CD14-positive monocyte (primary cell): ENCODE measurements around the gene MPC1. TPM values are rescaled to one million over a fixed set of nuclear protein-coding genes. Genes with fewer than 3 reads are reported as not detected.

Source experiments
- DNase-seq, 3 donors: peaks; one replicate each; pipeline ENCODE4 v3.0.0-alpha.2; 2011 to 2022
- H2AFZ ChIP-seq: 2 replicates; pipeline ENCODE4 v1.6.0; 2012; ENCODE audit warnings: mild to moderate bottlenecking, low read depth, low read length, inconsistent platforms; ENCODE audit not compliant: insufficient read depth, poor library complexity, severe bottlenecking
- H3K27ac ChIP-seq, 2 donors: 1 replicate in 1 of 2; 2 replicates in 1 of 2; pipeline ENCODE4 v1.5.1; 2012 to 2013; ENCODE audit warnings: low read length in 2 of 2, control low read depth in 1 of 2, inconsistent platforms in 1 of 2, low read depth in 1 of 2, mild to moderate bottlenecking in 1 of 2
- H3K27me3 ChIP-seq, 2 donors: one replicate each; pipeline versions ENCODE4 v1.6.0 to v1.6.1; 2011 to 2013; ENCODE audit warnings: low read length in 2 of 2; ENCODE audit not compliant: control insufficient read depth in 2 of 2, insufficient read depth in 2 of 2
- H3K36me3 ChIP-seq, 2 donors: replicated peaks in 1 of 2; 1 replicate in 1 of 2; 2 replicates in 1 of 2; pipeline versions ENCODE4 v1.5.1 to v1.6.1; 2012 to 2013; ENCODE audit warnings: low read length in 2 of 2, control low read depth in 1 of 2, inconsistent platforms in 1 of 2, mild to moderate bottlenecking in 1 of 2; ENCODE audit not compliant: insufficient read depth in 2 of 2, control insufficient read depth in 1 of 2
- H3K4me1 ChIP-seq, 2 donors: 1 replicate in 1 of 2; 2 replicates in 1 of 2; pipeline versions ENCODE4 v1.5.1 to v1.6.1; 2012 to 2013; ENCODE audit warnings: low read length in 2 of 2, control low read depth in 1 of 2, inconsistent platforms in 1 of 2, mild to moderate bottlenecking in 1 of 2, moderate library complexity in 1 of 2; ENCODE audit not compliant: insufficient read depth in 2 of 2, control insufficient read depth in 1 of 2
- H3K4me2 ChIP-seq: replicated peaks from 2 replicates; pipeline ENCODE3; 2012; ENCODE audit warnings: low read length, moderate library complexity, mild to moderate bottlenecking; ENCODE audit not compliant: poor library complexity, severe bottlenecking; ENCODE audit errors: extremely low read depth
- H3K4me3 ChIP-seq, 3 experiments: fragments of 200-600 bp in 1 of 3; sonication (generic) in 1 of 3; replicated peaks in 1 of 3; 1 replicate in 2 of 3; 2 replicates in 1 of 3; pipeline ENCODE4 v1.5.1; 2011 to 2013; ENCODE audit warnings: low read length in 3 of 3, mild to moderate bottlenecking in 3 of 3, control low read depth in 2 of 3, low read depth in 2 of 3, inconsistent platforms in 1 of 3, moderate library complexity in 1 of 3
- H3K79me2 ChIP-seq: 2 replicates; pipeline ENCODE4 v1.6.0; 2012; ENCODE audit warnings: mild to moderate bottlenecking, control low read depth, inconsistent platforms, low read length, moderate library complexity; ENCODE audit not compliant: insufficient read depth
- H3K9ac ChIP-seq: 2 replicates; pipeline ENCODE4 v1.6.0; 2017; ENCODE audit warnings: low read length, mild to moderate bottlenecking; ENCODE audit not compliant: insufficient read depth, poor library complexity, severe bottlenecking
- H3K9me3 ChIP-seq, 2 donors: replicated peaks in 1 of 2; 1 replicate in 1 of 2; 2 replicates in 1 of 2; pipeline versions ENCODE4 v1.5.1 to v1.6.1; 2012 to 2013; ENCODE audit warnings: low read length in 2 of 2, control low read depth in 1 of 2; ENCODE audit not compliant: control insufficient read depth in 1 of 2, insufficient read depth in 1 of 2
- H4K20me1 ChIP-seq: 2 replicates; pipeline ENCODE4 v1.6.0; 2012; ENCODE audit warnings: mild to moderate bottlenecking, low read length, control low read depth, moderate library complexity; ENCODE audit not compliant: insufficient read depth
- H3K27ac Mint-ChIP-seq, 7 donors: one replicate each; pipeline ENCODE4 v1.8.0; 2020; ENCODE audit warnings: mild to moderate bottlenecking in 7 of 7, mixed read lengths in 7 of 7, moderate library complexity in 6 of 7, inconsistent platforms in 2 of 7
- H3K27me3 Mint-ChIP-seq, 3 donors: one replicate each; pipeline ENCODE4 v1.8.0; 2021 to 2022; ENCODE audit warnings: low read depth in 3 of 3, mild to moderate bottlenecking in 3 of 3, mixed read lengths in 3 of 3, moderate library complexity in 3 of 3, inconsistent platforms in 1 of 3
- H3K36me3 Mint-ChIP-seq, 2 donors: one replicate each; pipeline ENCODE4 v1.8.0; 2020; ENCODE audit warnings: mixed read lengths in 2 of 2, inconsistent platforms in 1 of 2, mild to moderate bottlenecking in 1 of 2
- H3K4me1 Mint-ChIP-seq: one replicate; pipeline ENCODE4 v1.8.0; 2020; ENCODE audit warnings: mild to moderate bottlenecking, mixed read lengths
- H3K4me3 Mint-ChIP-seq, 2 donors: one replicate each; pipeline ENCODE4 v1.8.0; 2020; ENCODE audit warnings: mild to moderate bottlenecking in 2 of 2, mixed read lengths in 2 of 2, moderate library complexity in 1 of 2
- H3K9me3 Mint-ChIP-seq, 7 donors: one replicate each; pipeline ENCODE4 v1.8.0; 2020 to 2022; ENCODE audit warnings: mixed read lengths in 7 of 7, mild to moderate bottlenecking in 6 of 7, moderate library complexity in 6 of 7, inconsistent platforms in 2 of 7
- WGBS: methylation state at CpG from one replicate; pipeline ENCODE4 v1.1.5; 2013; ENCODE audit warnings: missing lambda C conversion rate; ENCODE audit not compliant: insufficient coverage; 5-methylcytosine and 5-hydroxymethylcytosine counted together
- intact Hi-C, 2 donors: fragments of 100-400 bp; cut with micrococcal nuclease; formaldehyde crosslinking; loops; one replicate each; pipeline versions ENCODE4 v1.15.0 to v1.15.1; 2023
- polyA plus RNA-seq, 3 donors: library from polyadenylated mRNA; depleted of rRNA in 1 of 3; unstranded in 2 of 3; stranded (reverse) in 1 of 3; fragments of 300-500 nt in 2 of 3; fragments of >200 nt in 1 of 3; fragmentation: Illumina TruSeq in 2 of 3; gene quantifications; 1 replicate in 2 of 3; 2 replicates in 1 of 3; pipeline ENCODE4 v1.2.3, GENCODE V29; 2012 to 2021
- TF ChIP-seq, protein P1 (sequence below): fragments of 200-600 bp; IDR thresholded peaks from one replicate; pipeline ENCODE4 v1.8.0; 2022; ENCODE audit warnings: antibody characterized with exemption, mild to moderate bottlenecking

MPC1 gene
- polyA plus RNA-seq, 3 donors, result 52.4 to 122 (median 104) TPM

DNA sequence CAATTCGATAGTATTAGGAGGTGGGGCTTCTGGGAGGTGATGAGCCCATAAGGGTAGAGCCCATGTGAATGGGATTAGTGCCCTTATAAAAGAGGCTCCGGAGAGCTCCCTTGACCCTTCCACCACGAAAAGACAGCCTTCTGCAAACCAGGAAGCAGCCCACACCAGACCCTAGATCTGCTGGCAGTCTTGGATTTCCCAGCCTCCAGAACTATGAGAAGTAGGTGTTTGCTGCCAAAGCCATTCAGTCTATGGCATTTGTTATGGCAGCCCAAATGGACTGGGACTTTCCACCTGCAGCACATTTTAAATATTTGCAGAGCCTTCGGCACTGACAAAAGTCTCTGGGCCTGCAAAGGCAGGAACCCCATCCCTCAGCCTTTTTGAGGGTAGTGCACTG lies 28.6 kb downstream of the MPC1 start:
- H4K20me1 ChIP-seq, result no peaks in the 10 kb centered on the region
- Mint-ChIP-seq H3K4me3 (no peak overlapping the region), H3K27ac (no peak overlapping the region), H3K4me1 (peaks cover 9% of the 10 kb centered on the region), H3K9me3 (peaks cover 0 to 10% (median 2%) of the 10 kb centered on the region in 7 donors), H3K27me3 (no peaks in the 10 kb centered on the region), H3K36me3 (no peaks in the 10 kb centered on the region)
- H3K36me3 ChIP-seq, result no peaks in the 10 kb centered on the region
- no peaks in the 10 kb centered on the region for H3K27me3 ChIP-seq
- no peaks in the 10 kb centered on the region for H3K79me2 ChIP-seq
- TF ChIP-seq, protein P1, sequence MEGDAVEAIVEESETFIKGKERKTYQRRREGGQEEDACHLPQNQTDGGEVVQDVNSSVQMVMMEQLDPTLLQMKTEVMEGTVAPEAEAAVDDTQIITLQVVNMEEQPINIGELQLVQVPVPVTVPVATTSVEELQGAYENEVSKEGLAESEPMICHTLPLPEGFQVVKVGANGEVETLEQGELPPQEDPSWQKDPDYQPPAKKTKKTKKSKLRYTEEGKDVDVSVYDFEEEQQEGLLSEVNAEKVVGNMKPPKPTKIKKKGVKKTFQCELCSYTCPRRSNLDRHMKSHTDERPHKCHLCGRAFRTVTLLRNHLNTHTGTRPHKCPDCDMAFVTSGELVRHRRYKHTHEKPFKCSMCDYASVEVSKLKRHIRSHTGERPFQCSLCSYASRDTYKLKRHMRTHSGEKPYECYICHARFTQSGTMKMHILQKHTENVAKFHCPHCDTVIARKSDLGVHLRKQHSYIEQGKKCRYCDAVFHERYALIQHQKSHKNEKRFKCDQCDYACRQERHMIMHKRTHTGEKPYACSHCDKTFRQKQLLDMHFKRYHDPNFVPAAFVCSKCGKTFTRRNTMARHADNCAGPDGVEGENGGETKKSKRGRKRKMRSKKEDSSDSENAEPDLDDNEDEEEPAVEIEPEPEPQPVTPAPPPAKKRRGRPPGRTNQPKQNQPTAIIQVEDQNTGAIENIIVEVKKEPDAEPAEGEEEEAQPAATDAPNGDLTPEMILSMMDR, result no peak
- H3K4me3 ChIP-seq, result no peak overlapping the region
- H2AFZ ChIP-seq, result no peak overlapping the region
- no peak overlapping the region for H3K9ac ChIP-seq
- intact Hi-C loops, result no loop called here
- DNase-seq, result no peak
- H3K9me3 ChIP-seq, result no peaks in the 10 kb centered on the region
- no peak overlapping the region for H3K4me2 ChIP-seq
- H3K27ac ChIP-seq, result no peak overlapping the region
- peaks cover 0 to 5% of the 10 kb centered on the region in 2 donors for H3K4me1 ChIP-seq
- 93% methylated on average over 3 of the region's 4 CpGs for WGBS

DNA sequence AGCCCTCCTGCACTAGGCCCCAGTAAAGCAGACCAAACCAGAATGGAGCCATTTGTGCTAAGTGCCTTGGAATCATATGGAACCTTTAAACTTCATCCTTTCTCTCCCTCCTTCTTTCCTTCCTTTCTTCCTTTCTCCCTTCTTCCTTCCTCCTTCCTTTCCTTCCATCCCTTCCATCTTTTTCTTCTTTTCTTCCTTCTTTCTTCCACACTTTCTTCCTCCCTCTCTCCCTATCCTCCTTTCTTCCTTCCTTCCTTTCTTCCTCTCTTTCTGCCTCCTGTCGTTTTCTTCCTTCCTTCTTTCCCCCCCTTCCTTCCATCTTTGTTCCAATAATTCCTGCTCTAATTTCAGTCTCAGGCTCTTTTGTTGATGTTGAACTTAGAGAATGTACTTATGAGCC lies 29.2 kb downstream of the MPC1 start:
- peaks cover 0 to 10% (median 2%) of the 10 kb centered on the region in 7 donors for H3K9me3 Mint-ChIP-seq
- no CpG with 5 or more reads among the region's 1 CpG for WGBS
- peaks cover 9% of the 10 kb centered on the region for H3K4me1 Mint-ChIP-seq
- Histone ChIP-seq H3K9ac (no peak overlapping the region), H3K36me3 (no peaks in the 10 kb centered on the region), H3K4me2 (no peak overlapping the region), H4K20me1 (no peaks in the 10 kb centered on the region), H3K79me2 (no peaks in the 10 kb centered on the region), H3K27ac (no peak overlapping the region), H2AFZ (no peak overlapping the region), H3K9me3 (no peaks in the 10 kb centered on the region), H3K4me3 (no peak overlapping the region), H3K4me1 (peaks cover 0 to 5% of the 10 kb centered on the region in 2 donors), H3K27me3 (no peaks in the 10 kb centered on the region)
- H3K36me3 Mint-ChIP-seq, result no peaks in the 10 kb centered on the region
- DNase-seq, result no peak
- H3K27ac Mint-ChIP-seq, result no peak overlapping the region
- TF ChIP-seq, protein P1, result no peak
- peak overlapping the region in 1 of 2 donors; percentile 23 for H3K4me3 Mint-ChIP-seq
- intact Hi-C loops, result no loop called here
- H3K27me3 Mint-ChIP-seq, result no peaks in the 10 kb centered on the region
